ENCODE measurements around the gene FNDC3A. TPM values are rescaled to one million over a fixed set of nuclear protein-coding genes. Genes with fewer than 3 reads are reported as not detected.

Gene FNDC3A
- total RNA-seq, 1 experiment from 2014 or later, result 34.3 TPM

GRCh38 chr13:49164712-49165111, 189.0 kb downstream of the FNDC3A start:
- H3K79me2 ChIP-seq (ENCODE audit: low read depth), result no peaks in the 10 kb centered on the region
- no TSS peak for BruUV-seq (replicated peaks)
- TF ChIP-seq CTCF (conservative IDR thresholded peaks at IDR 0.05) (no peak), EZH2 (IDR thresholded peaks at IDR 0.05; ENCODE audit: low read depth) (no peak)
- H3K4me1 ChIP-seq (replicated peaks; ENCODE audit: insufficient read depth), result no peaks in the 10 kb centered on the region
- no peaks in the 10 kb centered on the region for H3K27me3 ChIP-seq (ENCODE audit: insufficient read depth, low read depth)
- no peaks in the 10 kb centered on the region for H3F3A ChIP-seq (ENCODE audit: insufficient read depth, low read depth)
- intact Hi-C loops (cut with micrococcal nuclease; ENCODE audit: unreplicated experiment), result no loop called here
- no peaks in the 10 kb centered on the region for H3K9me2 ChIP-seq (ENCODE audit: insufficient read depth)
- H3K36me3 ChIP-seq (ENCODE audit: low read depth), result peaks cover 4% of the 10 kb centered on the region; the same call in 1 of the 2 replicates
- CTCF ChIA-PET, result no interaction called here
- POLR2A ChIA-PET (ENCODE audit: unreplicated experiment), result no interaction called here
- H3K4me3 ChIP-seq, result no peak overlapping the region
- no peak overlapping the region for H3K4me2 ChIP-seq
- H4K20me1 ChIP-seq (ENCODE audit: insufficient read depth), result no peaks in the 10 kb centered on the region
- no peak overlapping the region for H3K27ac ChIP-seq
- 0 out of 2 replicates have a peak, but pooled peaks cover 3% of the 10 kb centered on the region for H3K9me3 ChIP-seq (ENCODE audit: insufficient read depth, low read depth)
- DNase-seq, result no peak
- no peak overlapping the region for H2AFZ ChIP-seq

GRCh38 chr13:49165798-49166752, 190.4 kb downstream of the FNDC3A start:
- POLR2A ChIA-PET (ENCODE audit: unreplicated experiment), result no interaction called here
- Histone ChIP-seq H4K20me1 (ENCODE audit: insufficient read depth) (no peaks in the 10 kb centered on the region), H3K27ac (no peak overlapping the region), H3K79me2 (ENCODE audit: low read depth) (no peaks in the 10 kb centered on the region), H3K27me3 (ENCODE audit: insufficient read depth, low read depth) (no peaks in the 10 kb centered on the region), H3K4me2 (no peak overlapping the region), H3F3A (ENCODE audit: insufficient read depth, low read depth) (no peaks in the 10 kb centered on the region), H2AFZ (no peak overlapping the region), H3K36me3 (ENCODE audit: low read depth) (peaks cover 4% of the 10 kb centered on the region; the same call in 1 of the 2 replicates), H3K4me3 (no peak overlapping the region), H3K4me1 (replicated peaks; ENCODE audit: insufficient read depth) (no peaks in the 10 kb centered on the region), H3K9me3 (ENCODE audit: insufficient read depth, low read depth) (0 out of 2 replicates have a peak, but pooled peaks cover 3% of the 10 kb centered on the region), H3K9me2 (ENCODE audit: insufficient read depth) (no peaks in the 10 kb centered on the region)
- DNase-seq, result no peak
- TF ChIP-seq EZH2 (IDR thresholded peaks at IDR 0.05; ENCODE audit: low read depth) (no peak), CTCF (conservative IDR thresholded peaks at IDR 0.05) (no peak)
- CTCF ChIA-PET, result no interaction called here
- intact Hi-C loops (cut with micrococcal nuclease; ENCODE audit: unreplicated experiment), result no loop called here
- no TSS peak for BruUV-seq (replicated peaks)

- Histone ChIP-seq H3K4me1 (replicated peaks; ENCODE audit: insufficient read depth) (no peaks in the 10 kb centered on the region), H3K27ac (no peak overlapping the region), H3K36me3 (ENCODE audit: low read depth) (0 out of 2 replicates have a peak, but pooled peaks cover 10% of the 10 kb centered on the region), H3K27me3 (ENCODE audit: insufficient read depth, low read depth) (no peaks in the 10 kb centered on the region), H2AFZ (no peak overlapping the region), H3K9me2 (ENCODE audit: insufficient read depth) (no peaks in the 10 kb centered on the region), H3K4me2 (no peak overlapping the region), H3K9me3 (ENCODE audit: insufficient read depth, low read depth) (no peaks in the 10 kb centered on the region), H4K20me1 (ENCODE audit: insufficient read depth) (no peaks in the 10 kb centered on the region), H3F3A (ENCODE audit: insufficient read depth, low read depth) (no peaks in the 10 kb centered on the region), H3K4me3 (no peak overlapping the region), H3K79me2 (ENCODE audit: low read depth) (no peaks in the 10 kb centered on the region)
- CTCF ChIA-PET, result no interaction called here
- no TSS peak for BruUV-seq (replicated peaks)
- no peak for DNase-seq
- TF ChIP-seq CTCF (conservative IDR thresholded peaks at IDR 0.05), result no peak
- TF ChIP-seq EZH2 (IDR thresholded peaks at IDR 0.05; ENCODE audit: low read depth), result no peak
- POLR2A ChIA-PET (ENCODE audit: unreplicated experiment), result no interaction called here
- intact Hi-C loops (cut with micrococcal nuclease; ENCODE audit: unreplicated experiment), result no loop called here
Observed at GRCh38 chr13:49171359-49171758, 195.6 kb downstream of the FNDC3A start.

All from PC-9 (cell line).